H9 (cell line): ENCODE results near the gene GFOD2. TPM values are rescaled to one million over a fixed set of nuclear protein-coding genes. Genes with fewer than 3 reads are reported as not detected.

Experiments
- DNase-seq: peaks from one replicate; pipeline ENCODE4 v3.0.0-alpha.2; 2017
- H2AFZ ChIP-seq: one replicate; pipeline ENCODE4 v1.6.1; 2013; ENCODE audit warnings: mild to moderate bottlenecking, low read length, control low read depth, moderate library complexity
- H2AK5ac ChIP-seq: 2 replicates; pipeline ENCODE4 v1.6.1; 2013; ENCODE audit warnings: low read length, control low read depth, mixed read lengths; ENCODE audit not compliant: insufficient read length
- H2BK120ac ChIP-seq: one replicate; pipeline ENCODE4 v1.6.1; 2013; ENCODE audit warnings: low read depth, mild to moderate bottlenecking, low read length, control low read depth, inconsistent platforms; ENCODE audit not compliant: poor library complexity, severe bottlenecking
- H2BK12ac ChIP-seq: 2 replicates; pipeline ENCODE4 v1.6.1; 2013; ENCODE audit warnings: low read length, control low read depth, mixed read lengths, low read depth; ENCODE audit not compliant: insufficient read length
- H2BK15ac ChIP-seq: 2 replicates; pipeline ENCODE4 v1.6.1; 2013; ENCODE audit warnings: low read depth, low read length, control low read depth
- H2BK20ac ChIP-seq: one replicate; pipeline ENCODE4 v1.6.1; 2013; ENCODE audit warnings: low read depth, mild to moderate bottlenecking, low read length, control low read depth, inconsistent platforms; ENCODE audit not compliant: poor library complexity, severe bottlenecking
- H2BK5ac ChIP-seq: 2 replicates; pipeline ENCODE4 v1.6.1; 2013; ENCODE audit warnings: low read length, control low read depth, mixed read lengths; ENCODE audit not compliant: insufficient read length
- H3K14ac ChIP-seq: 2 replicates; pipeline ENCODE4 v1.6.1; 2013; ENCODE audit warnings: low read length, control low read depth; ENCODE audit not compliant: insufficient read depth
- H3K18ac ChIP-seq: 2 replicates; pipeline ENCODE4 v1.6.1; 2013; ENCODE audit warnings: low read depth, mild to moderate bottlenecking, mixed read lengths, low read length, control low read depth; ENCODE audit not compliant: insufficient read length
- H3K23ac ChIP-seq: 2 replicates; pipeline ENCODE4 v1.6.1; 2013; ENCODE audit warnings: low read length, control low read depth, mixed read lengths, low read depth; ENCODE audit not compliant: insufficient read length
- H3K23me2 ChIP-seq: 2 replicates; pipeline ENCODE4 v1.6.1; 2013; ENCODE audit warnings: low read depth, mild to moderate bottlenecking, mixed read lengths, low read length, control low read depth; ENCODE audit not compliant: insufficient read length, poor library complexity, severe bottlenecking
- H3K27ac ChIP-seq: 2 replicates; pipeline ENCODE4 v1.5.1; 2013; ENCODE audit warnings: low read length, control low read depth, mixed read lengths, low read depth; ENCODE audit not compliant: insufficient read length
- H3K27me3 ChIP-seq: 2 replicates; pipeline ENCODE4 v1.6.1; 2013; ENCODE audit warnings: low read length, control low read depth, inconsistent platforms; ENCODE audit not compliant: insufficient read depth
- H3K4ac ChIP-seq: 2 replicates; pipeline ENCODE4 v1.6.1; 2013; ENCODE audit warnings: low read depth, mild to moderate bottlenecking, control low read depth, inconsistent platforms, low read length, moderate library complexity
- H3K4me1 ChIP-seq: 2 replicates; pipeline ENCODE4 v1.6.1; 2013; ENCODE audit warnings: low read length, control low read depth, inconsistent platforms; ENCODE audit not compliant: insufficient read depth
- H3K4me2 ChIP-seq: 2 replicates; pipeline ENCODE4 v1.6.1; 2013; ENCODE audit warnings: low read length, control low read depth, mixed read lengths; ENCODE audit not compliant: insufficient read length, insufficient read depth
- H3K56ac ChIP-seq: 2 replicates; pipeline ENCODE4 v1.6.1; 2013; ENCODE audit warnings: low read depth, mild to moderate bottlenecking, mixed read lengths, low read length, control low read depth; ENCODE audit not compliant: insufficient read length
- H3K79me1 ChIP-seq: 2 replicates; pipeline ENCODE4 v1.6.1; 2013; ENCODE audit warnings: low read depth, mild to moderate bottlenecking, moderate library complexity, low read length, control low read depth, inconsistent platforms; ENCODE audit not compliant: insufficient read depth, poor library complexity, severe bottlenecking
- H3K79me2 ChIP-seq: 2 replicates; pipeline ENCODE4 v1.6.1; 2013; ENCODE audit warnings: low read length, control low read depth, inconsistent platforms; ENCODE audit not compliant: insufficient read depth
- H3K9ac ChIP-seq: 2 replicates; pipeline ENCODE4 v1.6.1; 2013; ENCODE audit warnings: low read length, control low read depth, mixed read lengths; ENCODE audit not compliant: insufficient read length; ENCODE audit errors: extremely low read depth
- H3K9me3 ChIP-seq: one replicate; pipeline ENCODE4 v1.6.1; 2013; ENCODE audit warnings: low read depth, low read length, inconsistent platforms; ENCODE audit not compliant: control insufficient read depth
- H3T11ph ChIP-seq: one replicate; pipeline ENCODE4 v1.6.1; 2013; ENCODE audit warnings: mild to moderate bottlenecking, low read length, control low read depth, inconsistent platforms
- H4K20me1 ChIP-seq: one replicate; pipeline ENCODE4 v1.6.1; 2013; ENCODE audit not compliant: control insufficient read depth, insufficient read length, insufficient read depth
- H4K5ac ChIP-seq: 2 replicates; pipeline ENCODE4 v1.6.1; 2013; ENCODE audit warnings: low read depth, mild to moderate bottlenecking, mixed read lengths, low read length, control low read depth; ENCODE audit not compliant: insufficient read length
- H4K8ac ChIP-seq: replicated peaks from 2 replicates; pipeline ENCODE4 v1.6.1; 2013; ENCODE audit warnings: low read length, control low read depth, mixed read lengths, low read depth; ENCODE audit not compliant: insufficient read length
- H4K91ac ChIP-seq: 2 replicates; pipeline ENCODE4 v1.6.1; 2013; ENCODE audit warnings: low read depth, mild to moderate bottlenecking, moderate library complexity, mixed read lengths, low read length, control low read depth; ENCODE audit not compliant: insufficient read length
- H3K27ac Mint-ChIP-seq, 3 experiments: 2 replicates in 2 of 3; 3 replicates in 1 of 3; pipeline ENCODE4 v1.8.0; 2020 to 2021; ENCODE audit warnings: mixed read lengths in 3 of 3, mild to moderate bottlenecking in 1 of 3, moderate library complexity in 1 of 3
- H3K27me3 Mint-ChIP-seq: 2 replicates; pipeline ENCODE4 v1.8.0; 2021; ENCODE audit warnings: low read depth, mild to moderate bottlenecking, moderate library complexity, mixed read lengths
- H3K36me3 Mint-ChIP-seq, 3 experiments: 2 replicates in 2 of 3; 3 replicates in 1 of 3; pipeline ENCODE4 v1.8.0; 2020 to 2021; ENCODE audit warnings: low read depth in 3 of 3, mixed read lengths in 3 of 3; ENCODE audit not compliant: insufficient read depth in 1 of 3
- H3K4me1 Mint-ChIP-seq, 2 experiments: 2 replicates each; pipeline ENCODE4 v1.8.0; 2020; ENCODE audit warnings: mixed read lengths in 2 of 2
- H3K4me3 Mint-ChIP-seq, 2 experiments: 2 replicates in 1 of 2; 3 replicates in 1 of 2; pipeline ENCODE4 v1.8.0; 2020 to 2021; ENCODE audit warnings: mild to moderate bottlenecking in 2 of 2, mixed read lengths in 2 of 2, moderate library complexity in 1 of 2
- H3K9me3 Mint-ChIP-seq, 2 experiments: 2 replicates in 1 of 2; 3 replicates in 1 of 2; pipeline ENCODE4 v1.8.0; 2020; ENCODE audit warnings: mild to moderate bottlenecking in 2 of 2, mixed read lengths in 2 of 2, moderate library complexity in 1 of 2
- WGBS: extraction: QIAGEN DNeasy Blood & Tissue Kit; methylation state at CpG from one replicate; pipeline ENCODE4 v1.1.7; 2013; ENCODE audit warnings: missing lambda C conversion rate, low lambda C conversion rate, mixed read lengths; ENCODE audit not compliant: insufficient read length; ENCODE audit errors: extremely low coverage; 5-methylcytosine and 5-hydroxymethylcytosine counted together
- total RNA-seq: library from RNA; stranded (reverse); gene quantifications from 2 replicates; pipeline ENCODE4 v1.2.1, GENCODE V29; 2021
- TF ChIP-seq, protein P1 (sequence below): fragments of 200-600 bp; sonication (generic); conservative IDR thresholded peaks from 3 replicates; pipeline ENCODE4 v1.8.0; 2021; ENCODE audit warnings: antibody characterized with exemption, mild to moderate bottlenecking

Gene GFOD2
- total RNA-seq, 1 experiment from 2014 or later: 21.8 TPM

DNA sequence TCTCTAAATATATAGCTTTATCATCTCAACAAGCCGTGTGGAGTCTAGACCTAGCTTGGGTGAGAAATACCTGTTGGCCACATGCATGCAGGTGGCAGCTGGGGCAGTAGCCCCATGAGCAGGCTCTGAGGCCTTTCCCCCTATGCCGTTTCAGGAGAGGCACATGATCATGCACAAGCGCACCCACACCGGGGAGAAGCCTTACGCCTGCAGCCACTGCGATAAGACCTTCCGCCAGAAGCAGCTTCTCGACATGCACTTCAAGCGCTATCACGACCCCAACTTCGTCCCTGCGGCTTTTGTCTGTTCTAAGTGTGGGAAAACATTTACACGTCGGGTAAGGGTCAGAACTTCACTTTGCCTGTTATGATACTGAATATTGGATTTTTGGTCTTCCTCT is 90.9 kb downstream of the GFOD2 start:
- Histone ChIP-seq H3K23me2 (no peaks in the 10 kb centered on the region), H3K9ac (no peak overlapping the region), H2AK5ac (no peak overlapping the region), H2AFZ (no peak overlapping the region), H3K79me1 (no peaks in the 10 kb centered on the region), H3K4me2 (no peak overlapping the region), H3K4me1 (no peaks in the 10 kb centered on the region), H4K8ac (no peak overlapping the region), H3K9me3 (no peaks in the 10 kb centered on the region), H2BK12ac (no peak overlapping the region), H3K27ac (no peak overlapping the region), H3K23ac (no peak overlapping the region), H3K14ac (no peak overlapping the region), H4K91ac (no peak overlapping the region), H2BK15ac (no peak overlapping the region), H3T11ph (no peak overlapping the region), H4K5ac (no peak overlapping the region), H2BK20ac (no peak overlapping the region), H2BK120ac (no peak overlapping the region), H4K20me1 (no peaks in the 10 kb centered on the region), H3K4ac (no peak overlapping the region), H3K56ac (no peak overlapping the region), H2BK5ac (no peak overlapping the region), H3K27me3 (no peaks in the 10 kb centered on the region), H3K79me2 (no peaks in the 10 kb centered on the region), H3K18ac (no peak overlapping the region)
- no peak for DNase-seq
- no CpG with 5 or more reads among the region's 14 CpGs for WGBS
- no peaks in the 10 kb centered on the region for H3K27me3 Mint-ChIP-seq
- H3K4me1 Mint-ChIP-seq: no peaks in the 10 kb centered on the region
- TF ChIP-seq, protein P1, sequence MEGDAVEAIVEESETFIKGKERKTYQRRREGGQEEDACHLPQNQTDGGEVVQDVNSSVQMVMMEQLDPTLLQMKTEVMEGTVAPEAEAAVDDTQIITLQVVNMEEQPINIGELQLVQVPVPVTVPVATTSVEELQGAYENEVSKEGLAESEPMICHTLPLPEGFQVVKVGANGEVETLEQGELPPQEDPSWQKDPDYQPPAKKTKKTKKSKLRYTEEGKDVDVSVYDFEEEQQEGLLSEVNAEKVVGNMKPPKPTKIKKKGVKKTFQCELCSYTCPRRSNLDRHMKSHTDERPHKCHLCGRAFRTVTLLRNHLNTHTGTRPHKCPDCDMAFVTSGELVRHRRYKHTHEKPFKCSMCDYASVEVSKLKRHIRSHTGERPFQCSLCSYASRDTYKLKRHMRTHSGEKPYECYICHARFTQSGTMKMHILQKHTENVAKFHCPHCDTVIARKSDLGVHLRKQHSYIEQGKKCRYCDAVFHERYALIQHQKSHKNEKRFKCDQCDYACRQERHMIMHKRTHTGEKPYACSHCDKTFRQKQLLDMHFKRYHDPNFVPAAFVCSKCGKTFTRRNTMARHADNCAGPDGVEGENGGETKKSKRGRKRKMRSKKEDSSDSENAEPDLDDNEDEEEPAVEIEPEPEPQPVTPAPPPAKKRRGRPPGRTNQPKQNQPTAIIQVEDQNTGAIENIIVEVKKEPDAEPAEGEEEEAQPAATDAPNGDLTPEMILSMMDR: no peak
- H3K9me3 Mint-ChIP-seq: no peaks in the 10 kb centered on the region
- no peak overlapping the region for H3K4me3 Mint-ChIP-seq
- H3K27ac Mint-ChIP-seq: peak overlapping the region in 1 of 3 experiments; percentile 76; a peak in 4 of 7 replicates
- peaks cover 38 to 84% (median 66%) of the 10 kb centered on the region in 3 experiments for H3K36me3 Mint-ChIP-seq

Other genes with a start within 250 kb of the GFOD2 start
- gene ATP6V0D1, start 238.2 kb downstream of the GFOD2 start, total RNA-seq: 39.8 and 43.0 TPM in 2 replicates
- gene AGRP, start 235.8 kb downstream of the GFOD2 start, total RNA-seq: not detected in 2 replicates
- gene RIPOR1, start 190.5 kb downstream of the GFOD2 start, total RNA-seq: 10.0 and 14.3 TPM in 2 replicates
- gene CTCF, start 156.8 kb downstream of the GFOD2 start, total RNA-seq: 87.3 and 88.5 TPM in 2 replicates
- gene CARMIL2, start 74.2 kb downstream of the GFOD2 start, total RNA-seq: 57.7 and 58.5 TPM in 2 replicates
- 34.1 and 38.2 TPM in 2 replicates for gene ACD, start 59.1 kb downstream of the GFOD2 start, total RNA-seq
- 10.8 and 11.2 TPM in 2 replicates for gene PARD6A, start 58.4 kb downstream of the GFOD2 start, total RNA-seq
- gene ENKD1, start 52.6 kb downstream of the GFOD2 start, total RNA-seq: 7.9 and 9.5 TPM in 2 replicates
- gene C16orf86, start 52.5 kb downstream of the GFOD2 start, total RNA-seq: 0.75 and 1.5 TPM in 2 replicates
- gene RANBP10, start 87.2 kb upstream of the GFOD2 start, total RNA-seq: 15.5 and 15.6 TPM in 2 replicates
- gene TSNAXIP1, start 87.6 kb upstream of the GFOD2 start, total RNA-seq: 1.1 and 1.3 TPM in 2 replicates
- gene THAP11, start 123.0 kb upstream of the GFOD2 start, total RNA-seq: 48.7 and 48.9 TPM in 2 replicates
- 190 and 198 TPM in 2 replicates for gene NUTF2, start 127.6 kb upstream of the GFOD2 start, total RNA-seq
- 60.9 and 65.9 TPM in 2 replicates for gene CENPT, start 128.4 kb upstream of the GFOD2 start, total RNA-seq
- gene EDC4, start 153.7 kb upstream of the GFOD2 start, total RNA-seq: 99.5 and 106 TPM in 2 replicates
- 2.0 and 2.7 TPM in 2 replicates for gene NRN1L, start 165.6 kb upstream of the GFOD2 start, total RNA-seq
- 28.6 and 29.1 TPM in 2 replicates for gene PSKH1, start 173.9 kb upstream of the GFOD2 start, total RNA-seq
- 2.7 and 3.3 TPM in 2 replicates for gene CTRL, start 212.5 kb upstream of the GFOD2 start, total RNA-seq
- 24.5 and 25.7 TPM in 2 replicates for gene PSMB10, start 217.5 kb upstream of the GFOD2 start, total RNA-seq
- gene LCAT, start 224.8 kb upstream of the GFOD2 start, total RNA-seq: 17.7 and 17.8 TPM in 2 replicates
- gene SLC12A4, start 249.3 kb upstream of the GFOD2 start, total RNA-seq: 46.7 and 51.1 TPM in 2 replicates